Dermis blood vessel endothelial cell (primary cell): ENCODE measurements around the gene DDX27. TPM values are rescaled to one million over a fixed set of nuclear protein-coding genes. Genes with fewer than 3 reads are reported as not detected.
"Not testable (repeated sequence)": the region's sequence is repeated elsewhere in the genome, so short reads cannot be mapped to it uniquely, and the experiment has no call there.

Experiments
- DNase-seq: peaks from one replicate; pipeline ENCODE4 v3.0.0; 2010
- total RNA-seq: library from RNA; depleted of rRNA; stranded (reverse); fragments of >200 nt; gene quantifications from 2 replicates; pipeline ENCODE4 v1.2.3, GENCODE V29; 2014

Gene DDX27
- total RNA-seq, 1 donor from 2014 or later = 31.1 TPM

DNA sequence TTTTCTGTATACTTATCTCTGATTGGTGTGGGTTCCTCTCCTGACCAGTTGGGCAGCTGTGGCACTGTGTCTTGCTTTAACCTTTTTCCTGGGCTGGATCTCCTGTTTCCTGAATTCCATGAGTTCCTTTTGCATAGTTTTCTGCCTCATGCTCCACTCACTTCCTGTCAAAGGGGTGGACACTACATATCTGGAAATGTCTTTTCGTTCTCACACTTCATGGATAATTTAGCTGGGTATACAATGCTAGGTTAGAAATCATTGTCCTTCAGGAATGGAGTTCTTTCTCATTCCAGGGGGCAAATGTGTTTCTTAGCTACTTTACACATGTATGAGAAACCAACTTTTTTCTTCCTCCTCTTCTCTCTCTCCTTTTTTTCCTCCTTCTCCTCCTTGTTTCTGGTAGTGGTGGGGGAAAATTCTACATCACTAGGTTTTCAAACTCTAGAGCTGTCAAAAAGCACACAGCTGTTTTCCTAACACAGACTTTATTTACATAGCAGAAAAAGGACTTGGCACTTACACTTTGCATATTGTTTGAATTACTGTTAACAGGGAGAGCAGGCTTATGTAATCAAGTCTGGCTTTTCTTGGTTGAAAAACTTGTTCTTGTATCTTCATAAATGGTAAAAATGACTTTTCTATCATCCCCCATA, 9.0 kb upstream of the DDX27 start:
- DNase-seq = peak; percentile 16

DNA sequence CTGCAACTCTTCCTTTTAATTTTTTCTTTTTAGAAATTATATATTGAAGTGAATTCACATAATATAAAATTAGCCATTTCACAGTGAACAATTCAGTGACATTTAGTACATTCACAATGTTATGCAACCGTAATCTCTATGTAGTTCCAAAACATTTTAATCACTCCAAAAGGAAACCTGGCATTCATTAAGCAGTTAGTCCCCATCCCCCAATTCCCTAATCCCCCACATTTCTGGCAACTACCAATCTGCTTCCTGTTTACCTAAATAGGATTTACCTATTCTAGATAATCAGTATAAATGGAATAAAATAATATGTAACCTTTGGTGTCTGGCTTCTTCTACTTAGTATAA, 8.5 kb upstream of the DDX27 start:
- no peak for DNase-seq

DNA sequence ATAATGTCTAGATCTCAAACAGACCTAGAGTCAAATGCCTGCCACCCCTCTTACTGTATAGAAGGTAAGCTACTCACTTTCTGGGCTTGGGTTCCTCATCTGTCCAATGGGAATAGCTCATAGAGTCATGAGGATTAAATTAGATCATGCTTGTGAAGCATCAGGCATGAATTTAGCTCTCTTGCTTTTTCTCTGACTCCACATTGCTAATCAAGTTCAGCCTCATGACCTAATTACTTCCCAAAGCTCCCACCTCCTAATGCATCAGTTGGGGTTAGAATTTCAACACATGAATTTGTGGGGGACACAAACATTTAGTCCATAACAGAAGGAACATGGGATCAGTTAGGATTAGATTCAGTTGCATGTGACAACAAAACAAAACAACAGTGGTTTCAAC, 4.6 kb upstream of the DDX27 start:
- no peak for DNase-seq

DNA sequence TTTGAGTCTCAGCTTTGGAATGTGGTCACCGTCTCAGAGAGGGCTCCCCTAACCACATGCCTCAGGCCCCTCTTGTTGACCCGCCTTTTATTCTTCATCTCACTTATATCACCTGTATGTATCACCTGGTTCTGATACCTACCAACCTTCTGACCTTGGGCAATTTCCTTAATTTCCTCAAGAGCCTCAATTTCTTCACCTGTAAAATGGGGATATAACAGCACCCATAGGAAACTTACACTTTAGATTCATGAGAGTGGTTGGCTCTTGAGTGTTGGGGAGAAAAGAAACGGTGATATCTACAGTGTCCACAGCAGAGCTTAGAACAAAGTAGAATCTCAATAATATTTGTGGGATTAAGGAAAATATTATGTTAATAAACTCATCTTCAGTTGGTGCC, 4.0 kb upstream of the DDX27 start:
- no peak for DNase-seq

DNA sequence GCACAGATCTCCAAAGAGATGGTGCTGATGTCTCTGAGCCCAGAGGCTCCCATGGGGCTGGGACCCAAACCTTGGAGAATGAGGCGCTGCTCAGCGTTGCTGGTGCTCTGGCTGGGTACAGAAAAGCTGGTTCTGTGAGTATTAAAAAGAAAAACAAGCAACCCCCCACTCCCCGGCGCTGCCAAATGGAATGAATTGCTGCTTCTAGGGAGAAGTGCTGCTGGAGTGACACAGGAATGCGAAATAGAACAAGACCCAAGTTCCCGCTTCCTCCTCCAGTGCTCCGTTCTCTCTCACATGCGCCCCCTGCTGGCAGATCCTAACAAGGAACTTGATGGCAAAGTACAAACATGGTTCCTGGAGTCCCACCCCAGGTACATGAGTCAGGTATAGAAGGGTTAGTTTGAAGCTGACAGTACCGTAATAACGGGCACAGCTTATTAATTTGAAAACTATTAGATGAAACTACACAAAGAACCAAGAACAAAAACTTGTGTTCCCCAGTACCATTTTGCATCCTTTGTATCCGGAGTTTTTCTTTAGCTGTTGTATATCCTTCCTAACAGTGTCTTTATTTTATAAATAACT, 2.1 kb upstream of the DDX27 start:
- peak; percentile 96 for DNase-seq

DNA sequence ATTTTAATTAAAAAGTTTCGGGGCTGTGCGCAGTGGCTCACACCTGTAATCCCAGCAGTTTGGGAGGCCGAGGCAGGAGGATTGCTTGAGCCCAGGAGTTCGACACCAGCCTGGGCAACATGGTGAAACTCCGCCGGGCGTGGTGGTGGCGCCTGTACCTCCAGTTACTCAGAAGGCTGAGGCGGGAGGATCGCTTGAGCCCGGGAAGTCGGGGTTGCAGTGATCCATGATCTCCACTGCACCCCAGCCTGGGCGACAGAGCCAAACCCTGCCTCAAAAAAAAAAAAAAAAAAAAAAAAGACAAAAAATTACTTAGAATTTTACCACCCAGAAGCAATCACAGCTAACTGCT, 501 bp upstream of the DDX27 start:
- DNase-seq = not testable (repeated sequence)

DNA sequence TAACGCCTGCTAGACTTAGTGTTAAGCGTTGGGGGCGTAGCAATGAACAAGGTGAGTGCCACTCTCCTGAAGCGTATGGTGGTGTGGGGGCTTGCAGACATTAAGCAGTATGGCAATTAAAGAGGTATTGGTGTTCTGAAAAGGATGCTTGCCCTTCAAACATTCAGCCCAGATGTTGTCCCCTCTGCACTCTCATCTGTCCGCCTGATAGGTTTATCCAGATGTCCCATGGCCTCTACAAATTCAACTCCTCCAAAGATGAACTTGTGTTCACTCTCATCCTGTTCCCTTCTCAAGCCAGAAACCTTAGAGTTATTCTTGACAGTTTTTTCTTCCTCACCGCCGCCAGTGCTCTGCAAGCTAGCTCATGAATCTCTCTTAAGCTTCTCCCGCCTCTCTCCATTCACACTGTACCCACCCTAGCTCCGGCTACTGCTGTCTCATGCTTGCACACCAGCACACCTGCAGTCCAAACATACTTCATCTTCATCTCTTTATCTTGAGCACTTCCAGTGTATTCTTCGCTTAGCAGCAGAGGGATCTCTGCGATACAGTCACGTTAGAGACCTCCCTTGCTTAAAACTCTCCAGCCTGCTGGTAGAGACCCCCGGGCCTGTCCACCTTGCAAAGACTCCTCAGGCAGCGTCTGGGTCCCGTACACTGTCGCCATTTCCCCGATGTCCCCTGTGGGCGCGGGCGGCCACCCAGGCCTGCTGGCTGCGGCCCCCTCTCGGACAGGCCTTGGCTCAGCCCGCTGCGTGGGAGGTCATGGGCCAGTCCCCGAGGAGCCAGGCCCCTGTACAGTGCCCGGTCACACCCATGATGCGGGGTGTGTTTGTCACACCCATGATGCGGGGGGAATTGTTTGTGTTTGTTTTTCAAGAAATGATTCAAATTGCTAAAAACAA, 962 bp downstream of the DDX27 start:
- no peak for DNase-seq

DNA sequence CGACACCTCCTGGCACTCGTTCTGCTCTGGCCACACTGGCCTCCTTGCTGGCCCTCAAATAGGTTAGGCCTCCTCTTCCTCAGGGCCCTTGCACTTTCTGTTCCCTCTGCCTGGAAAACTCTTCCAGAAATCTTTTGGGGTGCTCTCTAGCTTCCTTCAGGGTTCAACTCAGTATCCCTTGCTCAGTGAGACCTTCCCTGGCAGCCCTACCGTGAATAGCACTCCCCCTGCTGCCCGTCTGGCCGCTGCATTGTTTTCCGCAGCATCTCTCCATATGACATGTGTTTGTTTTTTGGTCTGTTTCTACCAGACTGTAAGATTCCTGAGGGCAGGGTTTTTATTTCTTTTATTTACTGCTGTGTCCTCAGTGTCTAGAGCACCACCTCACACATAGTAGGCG, 6.7 kb downstream of the DDX27 start:
- no peak for DNase-seq

DNA sequence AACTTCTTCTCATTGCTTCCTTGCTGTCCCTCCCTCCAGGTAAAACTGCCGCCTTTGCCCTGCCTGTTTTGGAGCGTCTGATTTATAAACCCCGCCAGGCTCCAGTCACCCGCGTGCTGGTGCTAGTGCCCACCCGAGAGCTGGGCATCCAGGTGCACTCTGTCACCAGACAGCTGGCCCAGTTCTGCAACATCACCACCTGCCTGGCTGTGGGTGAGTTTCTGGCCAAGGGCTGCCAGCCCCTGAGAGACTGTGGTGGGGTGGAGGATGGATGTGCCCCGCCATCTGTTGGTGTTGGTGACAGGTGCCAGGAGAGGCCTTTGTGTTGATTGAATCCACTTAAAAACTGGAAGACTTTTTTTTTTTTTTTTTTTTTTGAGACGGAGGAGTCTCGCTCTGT, 9.5 kb downstream of the DDX27 start:
- no peak for DNase-seq

DNA sequence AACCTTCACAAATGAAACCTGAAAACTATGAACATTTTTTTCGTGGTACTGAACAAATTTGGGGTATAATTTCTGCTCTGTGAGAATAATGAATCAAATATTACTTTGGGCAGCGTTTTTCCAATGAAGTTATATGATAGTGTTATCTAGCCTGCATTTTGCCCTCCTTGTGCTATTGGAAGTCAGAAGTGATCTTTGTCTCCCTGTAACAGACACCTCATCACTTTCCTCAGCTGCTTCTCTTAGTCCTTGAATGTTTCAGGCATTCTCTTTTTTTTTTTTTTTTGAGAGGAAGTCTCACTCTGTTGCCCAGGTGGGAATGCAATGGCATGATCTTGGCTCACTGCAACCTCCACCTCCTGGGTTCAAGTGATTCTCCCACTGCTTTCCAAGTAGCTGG, 10.2 kb downstream of the DDX27 start:
- no peak for DNase-seq

DNA sequence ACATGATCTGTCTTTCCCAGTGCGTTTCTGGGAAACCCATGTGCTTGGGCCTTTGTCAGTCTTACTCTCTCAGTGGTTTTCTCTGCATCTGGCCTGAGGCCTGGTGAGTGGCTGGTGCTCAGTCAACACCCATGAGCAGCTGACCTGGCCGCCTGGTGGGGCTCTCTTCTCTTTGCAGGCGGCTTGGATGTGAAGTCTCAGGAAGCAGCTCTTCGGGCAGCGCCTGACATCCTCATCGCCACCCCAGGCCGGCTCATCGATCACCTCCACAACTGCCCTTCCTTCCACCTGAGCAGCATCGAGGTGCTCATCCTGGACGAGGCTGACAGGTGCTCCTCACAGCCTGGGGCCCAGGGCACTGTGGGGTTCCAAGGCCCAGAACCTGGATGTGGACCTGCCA, 10.8 kb downstream of the DDX27 start:
- DNase-seq = no peak

DNA sequence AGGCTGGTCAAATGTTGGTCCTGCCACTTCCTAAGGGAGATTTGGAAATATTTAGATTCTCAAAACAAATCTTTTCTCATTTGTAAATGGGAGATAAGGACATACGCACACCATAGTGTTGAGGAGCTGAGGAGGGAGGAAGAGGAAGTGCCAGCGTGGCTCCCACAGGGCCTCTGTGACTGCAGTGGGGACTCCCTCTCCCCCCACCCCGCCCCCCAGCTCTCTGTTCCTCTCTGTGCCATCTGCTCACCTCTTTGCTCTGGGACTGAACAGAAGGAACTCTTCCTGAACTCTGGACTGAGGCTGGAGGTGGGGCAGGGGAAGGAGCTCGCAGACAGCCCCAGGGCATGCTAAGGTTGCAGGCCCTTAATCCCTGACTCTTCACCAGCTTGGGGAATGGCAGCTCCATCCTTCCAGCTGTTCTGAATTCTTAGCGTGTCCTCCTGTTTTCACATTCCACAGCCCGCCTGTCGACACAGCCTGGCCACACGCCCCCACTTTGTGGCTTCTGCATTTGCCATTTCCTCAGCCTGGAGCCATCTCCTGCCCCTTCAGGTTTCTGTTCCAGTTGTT, 11.4 kb downstream of the DDX27 start:
- no peak for DNase-seq

DNA sequence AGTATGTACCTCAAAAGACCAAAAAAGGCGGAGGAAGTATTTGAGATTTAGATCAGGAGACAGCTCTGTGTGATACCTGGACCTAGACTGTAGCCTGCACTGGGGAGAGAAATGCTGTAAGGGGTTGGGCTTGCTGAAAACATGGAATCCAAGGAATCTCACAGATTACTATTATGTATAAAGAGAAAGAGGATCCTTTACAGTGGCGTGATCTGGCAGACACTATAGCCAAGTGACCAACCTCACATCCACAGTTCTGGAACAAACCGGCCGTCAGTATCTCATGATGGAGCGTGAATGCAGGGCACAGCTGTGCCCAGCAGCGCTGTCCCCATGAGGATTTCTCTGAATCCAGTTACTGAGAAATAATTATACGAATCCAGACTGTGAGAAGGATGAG, 12.3 kb downstream of the DDX27 start:
- no peak for DNase-seq

DNA sequence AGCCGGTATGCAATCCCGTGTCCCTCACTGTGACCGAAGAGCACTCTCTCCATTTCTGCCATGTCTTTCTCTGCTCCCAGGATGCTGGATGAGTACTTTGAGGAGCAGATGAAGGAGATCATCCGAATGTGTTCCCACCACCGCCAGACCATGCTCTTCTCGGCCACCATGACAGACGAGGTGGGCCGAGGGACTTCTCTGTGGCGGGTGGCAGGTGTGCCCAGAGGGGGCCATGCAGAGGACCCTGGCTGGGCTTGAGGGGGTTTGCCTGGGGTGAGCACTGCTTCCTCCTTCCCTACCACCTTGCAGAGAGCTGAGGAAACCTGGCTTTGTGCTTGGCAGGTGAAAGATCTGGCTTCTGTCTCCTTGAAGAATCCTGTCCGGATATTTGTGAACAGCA, 14.0 kb downstream of the DDX27 start:
- DNase-seq = no peak

DNA sequence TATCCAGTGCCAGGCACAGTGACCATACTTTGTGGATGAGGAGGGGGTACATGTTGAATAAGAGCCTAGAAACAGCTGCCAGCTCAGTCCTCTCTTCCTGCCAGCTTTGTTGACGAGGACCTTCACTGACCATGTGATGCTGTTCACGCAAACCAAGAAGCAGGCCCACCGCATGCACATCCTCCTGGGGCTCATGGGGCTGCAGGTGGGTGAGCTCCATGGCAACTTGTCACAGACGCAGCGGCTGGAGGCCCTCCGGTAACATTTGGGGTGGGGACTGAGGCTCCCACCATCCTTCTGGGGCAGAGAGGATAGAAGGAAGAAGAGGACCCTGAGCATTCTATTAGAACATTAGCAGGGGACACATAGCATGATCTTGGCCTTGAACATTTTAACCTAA, 15.6 kb downstream of the DDX27 start:
- DNase-seq = no peak

DNA sequence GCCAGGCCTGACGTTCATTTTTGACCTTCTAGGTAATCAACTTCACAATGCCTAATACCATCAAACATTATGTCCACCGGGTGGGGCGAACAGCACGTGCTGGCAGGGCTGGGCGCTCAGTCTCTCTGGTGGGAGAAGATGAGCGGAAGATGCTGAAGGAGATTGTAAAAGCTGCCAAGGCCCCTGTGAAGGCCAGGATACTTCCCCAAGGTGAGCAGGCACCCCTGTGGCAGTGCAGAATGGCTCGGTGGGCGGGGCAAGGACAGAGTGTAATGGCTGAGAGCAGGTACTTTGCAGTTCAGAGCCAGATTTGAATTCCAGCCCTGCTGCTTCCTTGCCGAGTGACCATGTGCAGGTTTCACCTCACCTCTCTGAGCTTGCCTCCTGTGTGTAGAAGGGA, 17.1 kb downstream of the DDX27 start:
- DNase-seq = no peak

DNA sequence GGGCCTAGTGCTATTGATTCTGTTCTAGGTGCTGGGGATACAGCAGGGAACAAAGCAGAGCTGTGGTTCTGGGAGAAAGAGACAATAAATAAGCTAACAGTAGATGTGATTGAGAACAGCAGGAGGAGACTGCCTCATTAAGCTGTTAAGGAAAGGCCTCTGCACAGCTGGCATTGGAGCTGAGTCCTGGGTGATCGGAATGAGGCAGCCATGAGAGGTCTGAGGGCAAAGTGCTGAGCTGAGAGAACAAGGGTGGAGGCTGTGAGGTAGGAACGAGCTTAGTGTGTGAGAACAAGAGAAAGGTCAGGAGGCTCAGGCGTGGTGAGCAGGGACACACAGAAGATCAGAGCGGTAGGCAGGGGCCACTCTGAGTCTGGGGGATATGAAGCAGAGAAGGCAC, 18.3 kb downstream of the DDX27 start:
- DNase-seq = no peak

DNA sequence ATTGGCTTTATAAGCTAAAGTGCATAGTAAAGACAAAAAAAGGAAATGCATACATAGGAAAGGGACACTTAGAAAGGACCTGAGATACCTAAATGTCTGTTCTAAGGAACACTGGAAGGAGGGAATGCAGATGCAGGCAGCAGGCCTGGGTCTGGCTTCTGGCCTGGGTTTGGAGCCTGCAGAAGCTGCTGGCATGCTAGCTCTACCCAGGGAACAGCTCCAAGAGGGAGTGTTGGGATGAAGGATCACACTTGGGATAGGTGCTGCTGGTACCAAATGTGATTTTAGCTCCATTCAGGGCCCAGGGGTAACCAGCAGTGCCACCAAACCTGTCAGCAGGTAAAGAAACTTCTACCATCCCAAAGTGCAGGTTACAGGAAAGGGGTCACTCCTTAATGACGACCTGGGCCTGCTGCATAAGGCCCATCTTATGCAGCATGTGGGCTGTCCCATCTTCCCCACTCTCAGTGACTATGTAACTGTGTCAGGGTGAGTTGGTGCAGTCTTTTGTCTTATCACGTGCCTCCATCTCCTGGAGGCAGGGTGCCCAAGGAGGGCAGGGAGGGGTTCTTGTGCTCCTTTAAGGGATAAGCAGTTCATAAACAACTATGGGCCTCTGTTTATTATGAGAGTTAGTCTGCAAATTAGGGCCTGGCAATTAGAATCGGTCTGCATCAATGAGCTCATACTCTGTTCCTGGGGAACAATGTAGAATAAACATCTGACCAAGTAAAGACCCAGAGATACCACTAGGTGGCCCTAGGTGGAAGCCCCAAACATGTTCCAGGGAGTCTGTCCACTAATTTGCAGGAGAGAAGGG, 26.9 kb downstream of the DDX27 start:
- peak; percentile 80 for DNase-seq

DNA sequence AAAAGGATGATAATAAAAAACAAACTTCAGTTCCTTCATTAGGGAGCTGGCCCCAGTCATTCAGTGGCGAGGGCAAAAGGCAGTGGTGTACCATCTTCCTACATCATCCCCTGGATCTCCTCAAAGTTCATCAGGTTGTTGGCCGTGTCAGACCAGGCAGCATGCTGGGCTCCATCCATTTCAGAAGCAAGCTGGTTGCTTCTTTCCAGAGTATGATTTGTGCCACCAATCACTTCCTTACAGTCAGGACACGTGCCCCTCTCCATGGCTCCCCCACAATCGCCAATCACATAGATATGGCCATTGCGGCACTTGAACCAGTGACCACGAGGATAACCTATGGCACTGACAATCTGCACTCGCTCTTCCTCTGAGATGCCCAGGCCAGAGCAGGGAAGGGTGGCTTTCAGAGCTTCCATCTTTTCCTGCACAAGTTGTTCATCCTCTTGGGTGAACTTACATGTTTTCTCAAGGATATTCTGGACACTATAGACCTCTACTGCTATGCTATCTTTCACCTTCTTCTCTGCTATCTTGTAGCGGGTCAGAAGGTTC, 28.0 kb downstream of the DDX27 start:
- no peak for DNase-seq

DNA sequence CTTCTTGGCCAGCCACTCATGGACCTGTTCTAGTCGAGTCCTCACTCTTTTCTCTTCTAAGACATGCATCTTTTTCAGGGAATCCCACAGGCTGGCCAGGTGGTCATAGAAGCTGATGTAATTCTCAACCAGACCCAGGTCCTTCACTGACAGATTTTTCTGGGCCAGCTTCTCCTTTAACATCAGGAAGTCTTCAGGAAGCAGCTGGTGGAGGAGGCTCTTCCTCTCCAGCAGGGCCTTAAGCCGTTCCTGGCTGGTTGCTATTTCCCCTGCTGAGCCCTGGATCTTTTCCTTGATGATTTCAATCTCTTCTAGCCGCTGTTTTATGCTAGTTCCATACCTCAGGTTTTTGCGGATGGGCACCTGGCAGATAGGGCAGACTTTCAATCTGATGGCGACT, 28.6 kb downstream of the DDX27 start:
- DNase-seq = peak; percentile 94

DNA sequence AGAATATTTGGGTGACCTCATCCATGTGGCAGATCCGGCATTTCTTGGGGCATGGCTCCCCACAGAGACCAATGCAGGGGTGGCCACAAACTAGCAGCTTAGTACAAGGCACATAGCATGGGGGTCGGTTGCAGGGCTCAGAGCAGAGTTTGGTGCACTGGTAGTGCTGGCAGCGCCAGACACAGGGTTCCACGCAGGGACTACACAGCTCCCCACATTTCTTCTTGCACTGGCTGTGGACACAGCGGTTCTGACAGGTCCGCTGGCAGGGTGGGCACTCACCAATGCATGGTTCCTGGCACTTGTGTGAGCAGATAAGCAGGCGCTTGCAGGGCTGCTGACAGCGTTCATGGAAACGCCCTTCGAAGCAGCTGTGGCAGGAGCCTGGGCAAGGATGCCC, 29.1 kb downstream of the DDX27 start:
- DNase-seq = no peak

DNA sequence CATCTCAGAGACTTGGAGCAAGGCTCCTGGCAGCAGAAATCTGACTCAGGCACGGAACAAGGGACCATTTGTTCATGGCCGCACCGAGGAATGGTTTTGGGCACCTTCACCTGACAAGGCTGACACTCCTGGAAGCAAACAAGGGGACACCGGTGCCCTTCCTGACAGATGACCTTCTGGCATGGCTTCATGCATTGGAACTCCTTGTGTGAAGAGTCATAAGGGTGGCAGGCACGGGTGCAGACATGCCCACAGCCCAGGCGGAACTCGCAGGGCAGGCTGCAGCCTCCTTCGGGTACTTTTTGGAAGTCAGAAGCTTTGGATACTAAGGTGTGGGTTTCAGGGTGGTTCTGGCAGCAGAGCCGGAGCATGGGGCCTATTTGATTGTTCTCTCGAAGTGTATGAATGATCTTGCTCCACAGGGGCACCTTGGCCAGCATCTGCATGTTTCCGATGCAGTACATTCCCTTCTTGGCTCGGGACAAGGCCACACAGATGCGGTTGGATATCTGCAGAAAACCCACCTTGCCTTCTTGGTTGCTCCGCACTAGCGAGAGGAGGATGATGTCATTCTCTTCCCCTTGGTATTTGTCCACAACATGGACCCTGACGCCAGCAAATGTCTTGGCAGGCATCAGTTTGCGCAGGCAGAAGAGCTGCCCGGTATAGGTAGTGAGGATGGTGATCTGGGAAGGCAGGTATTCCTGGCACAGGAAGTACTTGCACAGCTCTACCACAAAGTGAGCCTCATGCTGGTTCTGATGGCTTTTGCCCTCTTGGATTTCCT, 29.9 kb downstream of the DDX27 start:
- no peak for DNase-seq
